Liver (tissue), 9 donors: ENCODE results near the gene NAP1L1. TPM values are rescaled to one million over a fixed set of nuclear protein-coding genes. Genes with fewer than 3 reads are reported as not detected.

Experiments
- DNase-seq: peaks from one replicate; pipeline ENCODE4 v3.0.0-alpha.2; 2017; ENCODE audit warnings: low spot score
- H3K27ac ChIP-seq, 2 donors: one replicate each; pipeline ENCODE4 v1.7.0; 2013; ENCODE audit warnings: inconsistent platforms in 2 of 2, low read length in 2 of 2, control low read depth in 1 of 2, low read depth in 1 of 2, mild to moderate bottlenecking in 1 of 2
- H3K27me3 ChIP-seq, 4 donors: one replicate each; pipeline versions ENCODE4 v1.6.1 to v1.7.0; 2013; ENCODE audit warnings: low read length in 3 of 4, inconsistent platforms in 1 of 4, mild to moderate bottlenecking in 1 of 4, moderate library complexity in 1 of 4; ENCODE audit not compliant: control insufficient read depth in 4 of 4, insufficient read depth in 4 of 4
- H3K36me3 ChIP-seq, 4 donors: one replicate each; pipeline versions ENCODE4 v1.6.1 to v1.7.0; 2013; ENCODE audit warnings: low read length in 3 of 4, mild to moderate bottlenecking in 3 of 4, low read depth in 1 of 4, moderate library complexity in 1 of 4; ENCODE audit not compliant: control insufficient read depth in 4 of 4, insufficient read depth in 3 of 4
- H3K4me1 ChIP-seq, 4 donors: one replicate each; pipeline versions ENCODE4 v1.6.1 to v1.7.0; 2013; ENCODE audit warnings: low read length in 3 of 4, mild to moderate bottlenecking in 3 of 4, moderate library complexity in 1 of 4; ENCODE audit not compliant: control insufficient read depth in 4 of 4, insufficient read depth in 4 of 4
- H3K4me3 ChIP-seq, 3 donors: one replicate each; pipeline versions ENCODE4 v1.6.1 to v1.7.0; 2013; ENCODE audit warnings: low read length in 3 of 3, control low read depth in 1 of 3, low read depth in 1 of 3, mild to moderate bottlenecking in 1 of 3
- H3K9ac ChIP-seq, 2 donors: one replicate each; pipeline ENCODE4 v1.7.0; 2013; ENCODE audit warnings: low read length in 2 of 2, mild to moderate bottlenecking in 2 of 2, moderate library complexity in 2 of 2, control low read depth in 1 of 2, low read depth in 1 of 2
- H3K9me3 ChIP-seq, 4 donors: one replicate each; pipeline versions ENCODE4 v1.6.1 to v1.7.0; 2013; ENCODE audit warnings: low read length in 3 of 4; ENCODE audit not compliant: control insufficient read depth in 4 of 4
- ATF3 ChIP-seq: IDR thresholded peaks from 2 replicates; pipeline ENCODE4 v1.6.1; 2016; ENCODE audit warnings: antibody characterized with exemption
- CTCF ChIP-seq: fragments of 150-350 bp; IDR thresholded peaks from 2 replicates; pipeline ENCODE4 v1.5.1; 2017; ENCODE audit warnings: improper control_type of control experiment, low read depth, low read length; ENCODE audit not compliant: missing input control
- EGR1 ChIP-seq, 2 donors: IDR thresholded peaks; 2 replicates each; pipeline ENCODE4 v1.6.1; 2016 to 2018; ENCODE audit warnings: antibody characterized with exemption in 2 of 2, low read depth in 2 of 2
- FOXA1 ChIP-seq: IDR thresholded peaks from 2 replicates; pipeline ENCODE4 v1.6.1; 2016; ENCODE audit warnings: antibody characterized with exemption
- FOXA2 ChIP-seq: IDR thresholded peaks from 2 replicates; pipeline ENCODE4 v1.6.1; 2016; ENCODE audit warnings: antibody characterized with exemption
- GABPA ChIP-seq, 2 donors: IDR thresholded peaks in 1 of 2; conservative IDR thresholded peaks in 1 of 2; 2 replicates each; pipeline ENCODE4 v1.6.1; 2016; ENCODE audit warnings: antibody characterized with exemption in 2 of 2, mild to moderate bottlenecking in 1 of 2, moderate library complexity in 1 of 2
- HNF4A ChIP-seq, 2 donors: conservative IDR thresholded peaks; 2 replicates each; pipeline ENCODE4 v1.6.1; 2016; ENCODE audit warnings: antibody characterized with exemption in 2 of 2, mild to moderate bottlenecking in 2 of 2
- HNF4G ChIP-seq: IDR thresholded peaks from 2 replicates; pipeline ENCODE4 v1.6.1; 2016; ENCODE audit warnings: antibody characterized with exemption
- JUND ChIP-seq, 2 donors: IDR thresholded peaks; 2 replicates each; pipeline ENCODE4 v1.6.1; 2016; ENCODE audit warnings: antibody characterized with exemption in 2 of 2
- MAX ChIP-seq: IDR thresholded peaks from 2 replicates; pipeline ENCODE4 v1.6.1; 2016; ENCODE audit warnings: antibody characterized with exemption
- NR2F2 ChIP-seq: IDR thresholded peaks from 2 replicates; pipeline ENCODE4 v1.6.1; 2016; ENCODE audit warnings: antibody characterized with exemption
- RAD21 ChIP-seq, 2 donors: IDR thresholded peaks; 2 replicates each; pipeline ENCODE4 v1.6.1; 2016; ENCODE audit warnings: antibody characterized with exemption in 2 of 2, mild to moderate bottlenecking in 2 of 2
- REST ChIP-seq: IDR thresholded peaks from 2 replicates; pipeline ENCODE4 v1.6.1; 2016; ENCODE audit warnings: antibody characterized with exemption, mild to moderate bottlenecking
- RXRA ChIP-seq, 2 donors: IDR thresholded peaks; 2 replicates each; pipeline ENCODE4 v1.6.1; 2017 to 2018; ENCODE audit warnings: antibody characterized with exemption in 2 of 2, mild to moderate bottlenecking in 1 of 2
- SP1 ChIP-seq: IDR thresholded peaks from 2 replicates; pipeline ENCODE4 v1.6.1; 2018; ENCODE audit warnings: antibody characterized with exemption, mild to moderate bottlenecking
- TAF1 ChIP-seq: conservative IDR thresholded peaks from 2 replicates; pipeline ENCODE4 v1.6.1; 2016; ENCODE audit warnings: antibody characterized with exemption, mild to moderate bottlenecking
- YY1 ChIP-seq: IDR thresholded peaks from 2 replicates; pipeline ENCODE4 v1.6.1; 2016; ENCODE audit warnings: antibody characterized with exemption, mild to moderate bottlenecking
- ZBTB33 ChIP-seq: IDR thresholded peaks from 2 replicates; pipeline ENCODE4 v1.6.1; 2016; ENCODE audit warnings: antibody characterized with exemption
- WGBS: extraction: QIAGEN DNeasy Blood & Tissue Kit; methylation state at CpG from one replicate; pipeline ENCODE4 v1.1.7; 2013; 5-methylcytosine and 5-hydroxymethylcytosine counted together
- polyA plus RNA-seq, 2 donors: library from polyadenylated mRNA; stranded (reverse) in 1 of 2; unstranded in 1 of 2; fragments of 200-250 nt in 1 of 2; fragments of >200 nt in 1 of 2; fragmentation: Nextera tagmentation in 1 of 2; extraction: Ambion mirVana in 1 of 2; gene quantifications; one replicate each; pipeline versions ENCODE4 v1.2.1 to v1.2.3, GENCODE V29; 2013 to 2015
- total RNA-seq, 2 donors: library from RNA; depleted of rRNA; stranded (reverse); fragments of >200 nt; gene quantifications; one replicate each; pipeline ENCODE4 v1.2.3, GENCODE V29; 2014
- donor health status: healthy.
- donor health status: healthy.
- donor health status: healthy.
- donor health status: healthy.
- donor health status: healthy.

The NAP1L1 gene
- total and polyA plus RNA-seq, 4 donors, result 36.6 to 74.7 (median 42.4) TPM

GRCh38 chr12:76108356-76108755 is 23.9 kb upstream of the NAP1L1 start:
- no peak overlapping the region for H3K27ac ChIP-seq
- no peaks in the 10 kb centered on the region for H3K9me3 ChIP-seq
- no peaks in the 10 kb centered on the region for H3K4me1 ChIP-seq
- H3K27me3 ChIP-seq, result no peaks in the 10 kb centered on the region
- no peaks in the 10 kb centered on the region for H3K36me3 ChIP-seq
- no peak overlapping the region for H3K4me3 ChIP-seq
- H3K9ac ChIP-seq, result no peak overlapping the region
- DNase-seq, result no peak
- WGBS, result 86% methylated on average over 3 of the region's 3 CpGs
- TF ChIP-seq NR2F2 (no peak), REST (no peak), JUND (IDR thresholded peaks at IDR 0.05) (no peak), HNF4A (conservative IDR thresholded peaks at IDR 0.05) (no peak), RAD21 (IDR thresholded peaks at IDR 0.05) (no peak), ATF3 (no peak), RXRA (IDR thresholded peaks at IDR 0.05) (no peak), FOXA2 (no peak), HNF4G (no peak), EGR1 (IDR thresholded peaks at IDR 0.05; ENCODE audit: low read depth in 2 of 2) (no peak), ZBTB33 (no peak), SP1 (no peak), YY1 (no peak), CTCF (no peak), FOXA1 (no peak), GABPA (IDR thresholded peaks at IDR 0.05 in 1 of 2, conservative IDR thresholded peaks at IDR 0.05 in 1 of 2) (no peak), TAF1 (no peak), MAX (no peak)
